ENCODE data around the gene CAMK2B.

Gene CAMK2B

DNA sequence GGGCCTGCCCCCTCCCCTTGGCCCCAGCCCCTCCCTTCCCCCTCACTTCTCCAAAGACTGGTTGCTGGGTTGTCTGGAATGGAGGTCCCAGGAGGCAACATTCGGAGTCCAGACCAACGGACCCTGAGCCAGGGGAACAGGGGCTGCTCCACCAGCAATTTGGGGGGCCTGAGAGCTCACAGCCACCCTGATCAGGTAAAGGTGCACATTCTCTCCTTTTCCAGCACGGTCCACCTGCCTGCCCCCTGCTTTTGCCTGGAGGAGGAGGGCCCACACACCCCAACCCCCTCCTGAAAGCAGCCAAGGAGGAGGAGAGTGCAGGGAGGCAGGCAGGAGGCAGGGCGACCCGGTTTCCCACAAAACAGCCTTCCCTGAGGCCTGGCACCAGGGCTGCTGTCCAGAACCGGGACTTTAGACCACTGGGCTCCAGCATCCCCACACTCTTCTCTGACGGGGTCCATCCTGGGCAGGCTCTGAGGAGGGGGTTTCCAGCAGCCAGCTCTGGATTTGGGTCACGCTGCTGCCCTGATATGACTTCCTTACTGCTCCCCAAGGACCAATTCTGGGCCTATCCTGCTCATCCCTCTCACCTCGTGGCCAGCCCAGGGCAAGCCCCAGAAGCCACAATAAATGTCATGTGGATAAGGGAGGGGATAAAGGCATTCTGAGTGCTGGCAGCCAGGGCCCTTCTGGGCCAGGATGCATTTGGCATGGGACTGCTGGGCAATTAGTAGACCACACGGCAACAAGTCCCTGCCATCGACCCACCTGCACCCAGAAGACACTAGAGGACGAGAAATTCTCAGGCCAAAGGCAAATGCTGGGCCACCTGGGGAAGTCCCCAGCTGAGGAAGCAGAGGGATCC is 1.1 kb upstream of the CAMK2B start:
- no peak overlapping the region for H2AFZ ChIP-seq (ENCODE audit: low read length)
- H3K4me1 ChIP-seq (ENCODE audit: insufficient read depth, low read length, severe bottlenecking) = no peaks in the 10 kb centered on the region
- no peaks in the 10 kb centered on the region for H3K9me3 ChIP-seq (ENCODE audit: low read length)
- no peak overlapping the region for H3K4me3 ChIP-seq (ENCODE audit: low read depth, low read length, poor library complexity, severe bottlenecking)
- no peak overlapping the region for H3K27ac ChIP-seq (ENCODE audit: low read depth, low read length, poor library complexity, severe bottlenecking)
- no peaks in the 10 kb centered on the region for H3K9me2 ChIP-seq (ENCODE audit: low read depth, low read length)
- H3F3A ChIP-seq (ENCODE audit: insufficient read depth, low read length) = no peaks in the 10 kb centered on the region
- no peaks in the 10 kb centered on the region for H3K79me2 ChIP-seq (ENCODE audit: insufficient read depth, low read length)
- TF ChIP-seq EZH2 (IDR thresholded peaks at IDR 0.05; ENCODE audit: borderline replicate concordance, low read length) = no peak
- TF ChIP-seq, protein P1, sequence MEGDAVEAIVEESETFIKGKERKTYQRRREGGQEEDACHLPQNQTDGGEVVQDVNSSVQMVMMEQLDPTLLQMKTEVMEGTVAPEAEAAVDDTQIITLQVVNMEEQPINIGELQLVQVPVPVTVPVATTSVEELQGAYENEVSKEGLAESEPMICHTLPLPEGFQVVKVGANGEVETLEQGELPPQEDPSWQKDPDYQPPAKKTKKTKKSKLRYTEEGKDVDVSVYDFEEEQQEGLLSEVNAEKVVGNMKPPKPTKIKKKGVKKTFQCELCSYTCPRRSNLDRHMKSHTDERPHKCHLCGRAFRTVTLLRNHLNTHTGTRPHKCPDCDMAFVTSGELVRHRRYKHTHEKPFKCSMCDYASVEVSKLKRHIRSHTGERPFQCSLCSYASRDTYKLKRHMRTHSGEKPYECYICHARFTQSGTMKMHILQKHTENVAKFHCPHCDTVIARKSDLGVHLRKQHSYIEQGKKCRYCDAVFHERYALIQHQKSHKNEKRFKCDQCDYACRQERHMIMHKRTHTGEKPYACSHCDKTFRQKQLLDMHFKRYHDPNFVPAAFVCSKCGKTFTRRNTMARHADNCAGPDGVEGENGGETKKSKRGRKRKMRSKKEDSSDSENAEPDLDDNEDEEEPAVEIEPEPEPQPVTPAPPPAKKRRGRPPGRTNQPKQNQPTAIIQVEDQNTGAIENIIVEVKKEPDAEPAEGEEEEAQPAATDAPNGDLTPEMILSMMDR (IDR thresholded peaks at IDR 0.05; ENCODE audit: low read length) = no peak
- H4K20me1 ChIP-seq (ENCODE audit: insufficient read depth, low read length) = no peaks in the 10 kb centered on the region
- H3K9ac ChIP-seq (ENCODE audit: low read length) = no peak overlapping the region
- no peaks in the 10 kb centered on the region; the same call in none of the 2 replicates for H3K27me3 ChIP-seq (ENCODE audit: insufficient read depth, low read length)
- no peaks in the 10 kb centered on the region for H3K36me3 ChIP-seq (ENCODE audit: insufficient read depth, low read length)
- H3K4me2 ChIP-seq (ENCODE audit: low read length) = no peak overlapping the region

DNA sequence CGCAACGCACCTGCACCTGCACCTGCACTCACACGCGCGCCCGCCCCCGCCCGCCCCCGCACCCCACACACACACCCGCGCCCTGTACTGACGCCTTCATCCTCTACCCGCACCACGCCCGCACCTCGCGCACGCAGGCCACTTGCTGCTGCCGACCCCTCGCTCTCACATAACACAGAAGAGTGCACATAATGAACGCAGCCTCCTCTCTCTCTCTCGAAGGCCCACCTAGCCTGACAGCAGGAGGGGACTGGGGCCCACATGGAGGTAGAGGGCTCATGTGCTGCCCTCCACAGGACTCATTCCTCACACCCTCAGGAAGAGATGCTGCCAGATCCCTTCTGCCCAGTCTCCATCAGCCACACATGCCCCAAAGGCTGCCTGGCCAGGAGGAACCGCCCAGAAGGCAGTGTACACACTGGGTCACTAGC is 432 bp upstream of the CAMK2B start:
- no peak overlapping the region for H3K4me2 ChIP-seq (ENCODE audit: low read length)
- H3K36me3 ChIP-seq (ENCODE audit: insufficient read depth, low read length) = no peaks in the 10 kb centered on the region
- H3K27ac ChIP-seq (ENCODE audit: low read depth, low read length, poor library complexity, severe bottlenecking) = no peak overlapping the region
- no peak overlapping the region for H2AFZ ChIP-seq (ENCODE audit: low read length)
- TF ChIP-seq EZH2 (IDR thresholded peaks at IDR 0.05; ENCODE audit: borderline replicate concordance, low read length) = no peak
- TF ChIP-seq, protein P1 (IDR thresholded peaks at IDR 0.05; ENCODE audit: low read length) = no peak
- H3K4me1 ChIP-seq (ENCODE audit: insufficient read depth, low read length, severe bottlenecking) = no peaks in the 10 kb centered on the region
- no peaks in the 10 kb centered on the region for H3K9me3 ChIP-seq (ENCODE audit: low read length)
- H3K9ac ChIP-seq (ENCODE audit: low read length) = no peak overlapping the region
- H3K27me3 ChIP-seq (ENCODE audit: insufficient read depth, low read length) = no peaks in the 10 kb centered on the region; the same call in none of the 2 replicates
- no peaks in the 10 kb centered on the region for H3F3A ChIP-seq (ENCODE audit: insufficient read depth, low read length)
- H4K20me1 ChIP-seq (ENCODE audit: insufficient read depth, low read length) = no peaks in the 10 kb centered on the region
- H3K4me3 ChIP-seq (ENCODE audit: low read depth, low read length, poor library complexity, severe bottlenecking) = no peak overlapping the region
- H3K79me2 ChIP-seq (ENCODE audit: insufficient read depth, low read length) = no peaks in the 10 kb centered on the region
- no peaks in the 10 kb centered on the region for H3K9me2 ChIP-seq (ENCODE audit: low read depth, low read length)

DNA sequence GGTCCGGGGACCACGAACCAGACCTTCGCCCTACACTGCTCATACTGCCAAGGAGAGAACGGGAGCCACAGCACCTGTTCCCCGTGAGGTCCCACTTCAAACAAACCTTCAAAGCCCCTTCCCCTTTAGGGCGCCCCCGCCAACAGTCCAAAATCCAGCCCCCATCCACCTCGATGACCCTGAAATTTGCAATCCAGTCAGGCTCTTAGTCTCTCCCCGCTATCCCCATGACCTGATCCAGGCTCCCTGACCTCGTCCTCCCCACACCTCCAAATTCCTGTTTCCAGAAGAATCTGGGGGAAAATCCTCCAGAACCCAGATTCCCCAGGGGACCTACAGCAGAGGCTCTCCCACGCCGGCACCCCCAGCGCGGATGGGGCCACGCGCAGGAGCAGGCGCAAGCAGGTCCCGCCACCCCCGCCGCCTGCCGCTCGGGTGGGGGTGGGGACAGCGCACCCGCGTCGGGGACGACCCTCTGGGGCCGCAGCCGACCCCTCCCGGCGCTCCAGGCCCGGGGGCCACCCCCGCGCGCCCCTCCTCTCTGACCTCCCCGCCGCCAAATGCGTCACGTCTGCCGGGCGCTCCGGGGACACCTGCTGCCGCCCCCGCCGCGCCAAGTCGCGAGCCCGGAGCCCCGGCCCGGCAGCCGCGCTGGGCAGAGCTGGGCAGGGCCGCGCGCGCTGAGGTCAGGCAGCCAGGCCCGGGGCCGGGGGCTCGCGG is 753 bp downstream of the CAMK2B start:
- no peak overlapping the region for H3K27ac ChIP-seq (ENCODE audit: low read depth, low read length, poor library complexity, severe bottlenecking)
- H2AFZ ChIP-seq (ENCODE audit: low read length) = no peak overlapping the region
- H3K36me3 ChIP-seq (ENCODE audit: insufficient read depth, low read length) = no peaks in the 10 kb centered on the region
- H3K4me2 ChIP-seq (ENCODE audit: low read length) = no peak overlapping the region
- no peak overlapping the region for H3K9ac ChIP-seq (ENCODE audit: low read length)
- H3K9me2 ChIP-seq (ENCODE audit: low read depth, low read length) = no peaks in the 10 kb centered on the region
- TF ChIP-seq, protein P1 (IDR thresholded peaks at IDR 0.05; ENCODE audit: low read length) = no peak
- TF ChIP-seq EZH2 (IDR thresholded peaks at IDR 0.05; ENCODE audit: borderline replicate concordance, low read length) = no peak
- no peak overlapping the region for H3K4me3 ChIP-seq (ENCODE audit: low read depth, low read length, poor library complexity, severe bottlenecking)
- no peaks in the 10 kb centered on the region for H4K20me1 ChIP-seq (ENCODE audit: insufficient read depth, low read length)
- no peaks in the 10 kb centered on the region for H3K79me2 ChIP-seq (ENCODE audit: insufficient read depth, low read length)
- H3K27me3 ChIP-seq (ENCODE audit: insufficient read depth, low read length) = no peaks in the 10 kb centered on the region; the same call in none of the 2 replicates
- H3F3A ChIP-seq (ENCODE audit: insufficient read depth, low read length) = no peaks in the 10 kb centered on the region
- no peaks in the 10 kb centered on the region for H3K4me1 ChIP-seq (ENCODE audit: insufficient read depth, low read length, severe bottlenecking)
- H3K9me3 ChIP-seq (ENCODE audit: low read length) = no peaks in the 10 kb centered on the region
